NT2/D1 (cell line): ENCODE data around the gene ENO3.
A peak's percentile ranks its signal among the peaks of the same experiment; 100 is the strongest.

ENCODE experiments used
- DNase-seq: peaks from one replicate; pipeline ENCODE4 v3.0.0-alpha.2; 2011; ENCODE audit warnings: low read depth, low spot score
- H3K27me3 ChIP-seq: 2 replicates; pipeline ENCODE4 v1.6.0; 2011; ENCODE audit warnings: mild to moderate bottlenecking; ENCODE audit not compliant: insufficient read length, insufficient read depth
- H3K36me3 ChIP-seq: 2 replicates; pipeline ENCODE4 v1.6.1; 2011; ENCODE audit warnings: mild to moderate bottlenecking, low read length, mixed read lengths; ENCODE audit not compliant: insufficient read depth, insufficient read length
- H3K4me1 ChIP-seq: 2 replicates; pipeline ENCODE4 v1.5.1; 2011; ENCODE audit not compliant: insufficient read depth, insufficient read length
- H3K4me3 ChIP-seq: 2 replicates; pipeline ENCODE4 v1.5.1; 2011; ENCODE audit warnings: low read depth; ENCODE audit not compliant: insufficient read length
- H3K9ac ChIP-seq: 2 replicates; pipeline ENCODE4 v1.6.0; 2011; ENCODE audit warnings: low read depth; ENCODE audit not compliant: insufficient read length
- H3K9me3 ChIP-seq: 2 replicates; pipeline ENCODE4 v1.5.1; 2011; ENCODE audit warnings: mild to moderate bottlenecking, low read length; ENCODE audit not compliant: insufficient read depth
- SUZ12 ChIP-seq: IDR thresholded peaks from 2 replicates; pipeline ENCODE4 v1.6.1; 2011; ENCODE audit not compliant: insufficient read length, insufficient read depth; ENCODE audit errors: extremely low read depth
- YY1 ChIP-seq: IDR thresholded peaks from 2 replicates; pipeline ENCODE4 v1.6.1; 2011; ENCODE audit not compliant: insufficient read length, insufficient read depth
- ZNF274 ChIP-seq: IDR thresholded peaks from 2 replicates; pipeline ENCODE4 v1.6.1; 2011; ENCODE audit warnings: mild to moderate bottlenecking, low read depth, low read length

ENO3 gene

DNA sequence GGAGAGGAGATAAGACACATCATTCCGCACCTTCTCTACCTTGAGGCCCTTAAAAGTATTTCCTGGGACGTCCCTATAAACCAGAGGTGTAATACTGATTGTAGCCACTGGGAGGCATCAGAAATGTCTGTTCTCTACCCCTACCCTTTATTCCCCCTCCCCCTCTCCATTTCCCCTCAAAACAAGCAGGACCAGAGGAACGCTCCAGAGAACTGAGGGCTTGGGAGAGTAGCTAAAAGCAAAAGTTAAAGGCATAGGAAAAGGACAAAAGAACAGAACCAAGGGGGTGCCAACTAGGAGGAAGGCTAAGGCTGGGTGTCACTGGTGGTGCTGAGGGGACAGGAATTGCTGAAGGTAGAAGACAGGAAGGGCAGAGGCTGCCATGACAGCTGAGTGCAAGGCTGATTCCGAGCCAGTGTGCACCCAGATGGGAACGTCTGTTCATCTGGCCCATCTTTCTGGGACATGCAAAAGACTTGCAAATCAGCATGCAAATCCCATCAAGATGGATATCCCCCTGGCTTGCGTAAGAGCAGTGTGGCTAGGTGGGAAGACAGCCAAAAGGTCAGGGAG lies 29.8 kb downstream of the ENO3 start:
- peak; percentile 63 for DNase-seq
- Histone ChIP-seq H3K4me1 (peaks cover 4% of the 10 kb centered on the region), H3K9ac (peak overlapping the region; percentile 25), H3K4me3 (no peak overlapping the region), H3K9me3 (no peaks in the 10 kb centered on the region), H3K27me3 (peaks cover 11% of the 10 kb centered on the region), H3K36me3 (peaks cover 47% of the 10 kb centered on the region)
- no peak for TF ChIP-seq YY1
- no peak for TF ChIP-seq SUZ12
- TF ChIP-seq ZNF274 = no peak

DNA sequence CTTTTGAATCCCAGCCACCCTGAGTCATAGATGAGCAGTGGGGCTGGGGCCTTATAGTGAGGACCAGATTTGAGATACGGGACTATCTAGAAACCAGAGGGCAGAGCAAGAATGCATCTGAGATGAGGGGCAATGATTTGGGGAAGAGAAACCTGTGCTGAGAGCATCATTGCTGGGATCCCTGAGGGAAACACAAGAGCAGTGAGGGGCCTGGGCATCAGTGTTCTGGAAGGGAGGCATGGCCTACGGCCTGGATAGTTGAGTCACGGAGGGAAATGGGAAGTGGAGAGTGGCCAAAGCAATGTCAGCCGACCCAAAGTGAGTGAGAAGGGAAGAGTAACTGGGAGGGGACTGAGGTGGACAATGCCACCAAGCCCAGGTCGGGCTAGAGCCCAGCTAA lies 31.4 kb downstream of the ENO3 start:
- no peak overlapping the region for H3K9ac ChIP-seq
- peaks cover 10% of the 10 kb centered on the region for H3K27me3 ChIP-seq
- no peaks in the 10 kb centered on the region for H3K9me3 ChIP-seq
- DNase-seq = no peak
- H3K36me3 ChIP-seq = peaks cover 40% of the 10 kb centered on the region
- H3K4me3 ChIP-seq = no peak overlapping the region
- TF ChIP-seq SUZ12 (no peak), ZNF274 (no peak), YY1 (no peak)
- peaks cover 7% of the 10 kb centered on the region for H3K4me1 ChIP-seq

GRCh38 chr17:4986403-4986802 lies 35.5 kb downstream of the ENO3 start:
- peaks cover 4% of the 10 kb centered on the region for H3K4me1 ChIP-seq
- peak overlapping the region; percentile 85 for H3K4me3 ChIP-seq
- no peaks in the 10 kb centered on the region for H3K9me3 ChIP-seq
- no peak for DNase-seq
- no peaks in the 10 kb centered on the region for H3K27me3 ChIP-seq
- peak overlapping the region; percentile 90 for H3K9ac ChIP-seq
- TF ChIP-seq ZNF274 = no peak
- TF ChIP-seq YY1 = no peak
- no peak for TF ChIP-seq SUZ12
- peaks cover 14% of the 10 kb centered on the region for H3K36me3 ChIP-seq

GRCh38 chr17:4986951-4987766 lies 36.2 kb downstream of the ENO3 start, which contains the start of gene CAMTA2:
Gene CAMTA2, minus strand, starts transcription at chr17:4987675. Its CDS starts 1,453 bp downstream, at chr17:4986222.
- H3K4me3 ChIP-seq = peak within 1 kb of the TSS; percentile 85
- TF ChIP-seq SUZ12 (no peak), YY1 (no peak)

GRCh38 chr17:4987767-4988567 lies 37.0 kb downstream of the ENO3 start:
- TF ChIP-seq SUZ12 (no peak), ZNF274 (no peak), YY1 (no peak)
- Histone ChIP-seq H3K4me1 (peaks cover 4% of the 10 kb centered on the region), H3K36me3 (peaks cover 4% of the 10 kb centered on the region), H3K27me3 (no peaks in the 10 kb centered on the region), H3K9ac (peak overlapping the region; percentile 90), H3K9me3 (no peaks in the 10 kb centered on the region), H3K4me3 (peak overlapping the region; percentile 85)
- no peak for DNase-seq

More at GRCh38 chr17:4986951-4987766, 36.2 kb downstream of the ENO3 start, which contains the start of gene CAMTA2:
- Histone ChIP-seq H3K9ac (peak within 1 kb of the TSS; percentile 90), H3K36me3 (peaks cover 11% of the 10 kb centered on the region), H3K27me3 (no peaks in the 10 kb centered on the region), H3K9me3 (no peaks in the 10 kb centered on the region), H3K4me1 (peaks cover 4% of the 10 kb centered on the region)
- DNase-seq = no peak

GRCh38 chr17:4994081-4994595 lies 43.2 kb downstream of the ENO3 start:
- Histone ChIP-seq H3K36me3 (peaks cover 4% of the 10 kb centered on the region), H3K9me3 (no peaks in the 10 kb centered on the region), H3K4me3 (no peak overlapping the region), H3K27me3 (no peaks in the 10 kb centered on the region), H3K4me1 (peaks cover 4% of the 10 kb centered on the region), H3K9ac (no peak overlapping the region)
- TF ChIP-seq ZNF274 = no peak
- no peak for TF ChIP-seq YY1
- no peak for TF ChIP-seq SUZ12
- DNase-seq = no peak
